Anterior cingulate cortex (tissue), 58 donors: ENCODE data around the gene BAIAP2.
"Not testable (repeated sequence)": the region's sequence is repeated elsewhere in the genome, so short reads cannot be mapped to it uniquely, and the experiment has no call there.

ENCODE experiments used
- DNase-seq, 58 donors: peaks; one replicate each; lab custom pipeline; 2025; lab: John Stamatoyannopoulos, UW

The BAIAP2 gene

DNA sequence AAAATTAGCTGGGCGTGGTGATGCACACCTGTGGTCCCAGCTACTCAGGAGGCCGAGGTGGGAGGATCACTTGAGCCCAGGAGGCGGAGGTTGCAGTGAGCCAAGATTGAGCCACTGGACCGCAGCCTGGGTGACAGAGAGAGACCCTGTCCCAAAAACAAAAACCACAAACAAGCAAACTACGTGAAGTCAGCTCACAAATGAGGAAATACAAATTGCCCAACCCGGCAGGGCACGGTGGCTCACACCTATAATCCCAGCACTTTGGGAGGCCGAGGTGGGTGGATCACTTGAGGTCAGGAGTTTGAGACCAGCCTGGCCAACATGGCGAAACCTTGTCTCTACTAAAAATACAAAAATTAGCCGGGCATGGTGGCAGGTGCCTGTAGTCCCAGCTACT lies 111.3 kb downstream of the BAIAP2 start:
- DNase-seq, result not testable (repeated sequence)

DNA sequence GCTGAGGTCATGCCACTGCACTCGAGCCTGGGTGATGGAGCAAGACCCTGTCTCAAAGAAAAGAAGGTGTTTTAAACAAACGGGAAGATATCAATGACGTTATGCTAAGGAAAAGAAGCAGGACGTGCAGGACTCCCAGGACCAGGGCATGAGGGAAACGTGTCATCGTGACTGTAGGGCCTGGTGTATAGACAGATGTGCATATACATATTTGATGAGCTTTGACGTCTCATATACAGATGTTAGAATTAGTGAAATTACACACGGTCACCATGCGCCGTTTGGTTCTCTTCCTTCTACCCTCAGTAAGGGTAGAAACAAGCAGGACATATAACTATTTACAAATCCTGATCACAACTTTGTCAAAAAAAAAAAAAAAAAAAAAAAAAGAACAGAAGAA lies 112.8 kb downstream of the BAIAP2 start:
- no peak for DNase-seq

DNA sequence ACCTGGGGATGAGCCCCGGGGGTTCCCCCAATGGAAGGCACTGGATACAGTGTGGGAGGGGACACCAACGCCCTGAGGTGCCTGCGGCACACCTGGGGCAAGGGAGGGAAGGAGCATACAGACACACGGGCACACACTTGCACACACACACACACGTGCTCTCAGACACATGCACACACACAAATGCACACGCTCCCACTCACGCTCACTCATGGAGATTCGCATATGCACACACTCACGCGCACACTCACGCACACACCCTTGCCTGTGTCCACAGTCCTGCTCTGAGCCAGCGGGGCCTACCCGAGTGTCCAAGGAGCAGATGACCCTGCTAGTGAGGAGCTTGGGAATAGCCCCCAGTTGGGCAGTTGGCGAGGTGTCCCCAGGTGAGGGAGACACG lies 113.6 kb downstream of the BAIAP2 start:
- DNase-seq, result no peak

DNA sequence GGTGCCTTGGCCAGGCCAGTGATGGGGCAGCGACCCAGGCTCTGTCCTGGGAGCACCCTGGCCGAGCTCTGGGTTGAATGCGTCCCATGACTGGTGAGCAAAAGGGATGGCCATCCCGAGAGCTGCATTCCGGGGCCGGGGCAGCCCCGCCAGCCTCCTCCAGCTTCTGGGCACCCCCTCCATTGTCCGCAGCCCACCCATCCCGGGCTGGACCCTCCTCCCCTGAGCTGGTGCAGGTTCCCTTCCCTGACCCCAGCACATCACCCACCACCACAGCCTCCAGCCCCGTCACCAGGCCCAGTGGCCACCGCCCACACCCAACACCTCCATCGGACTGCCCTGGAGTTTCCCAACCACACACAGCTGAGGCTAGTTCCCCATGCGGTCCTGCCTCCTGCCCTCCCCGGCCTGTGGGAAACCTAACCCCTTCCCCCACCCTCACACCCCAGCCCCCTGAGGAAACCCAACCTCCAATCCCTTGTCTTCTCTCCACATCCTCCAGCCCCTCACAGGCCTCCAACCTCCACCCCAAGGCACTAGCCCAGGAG lies 114.1 kb downstream of the BAIAP2 start:
- no peak for DNase-seq

DNA sequence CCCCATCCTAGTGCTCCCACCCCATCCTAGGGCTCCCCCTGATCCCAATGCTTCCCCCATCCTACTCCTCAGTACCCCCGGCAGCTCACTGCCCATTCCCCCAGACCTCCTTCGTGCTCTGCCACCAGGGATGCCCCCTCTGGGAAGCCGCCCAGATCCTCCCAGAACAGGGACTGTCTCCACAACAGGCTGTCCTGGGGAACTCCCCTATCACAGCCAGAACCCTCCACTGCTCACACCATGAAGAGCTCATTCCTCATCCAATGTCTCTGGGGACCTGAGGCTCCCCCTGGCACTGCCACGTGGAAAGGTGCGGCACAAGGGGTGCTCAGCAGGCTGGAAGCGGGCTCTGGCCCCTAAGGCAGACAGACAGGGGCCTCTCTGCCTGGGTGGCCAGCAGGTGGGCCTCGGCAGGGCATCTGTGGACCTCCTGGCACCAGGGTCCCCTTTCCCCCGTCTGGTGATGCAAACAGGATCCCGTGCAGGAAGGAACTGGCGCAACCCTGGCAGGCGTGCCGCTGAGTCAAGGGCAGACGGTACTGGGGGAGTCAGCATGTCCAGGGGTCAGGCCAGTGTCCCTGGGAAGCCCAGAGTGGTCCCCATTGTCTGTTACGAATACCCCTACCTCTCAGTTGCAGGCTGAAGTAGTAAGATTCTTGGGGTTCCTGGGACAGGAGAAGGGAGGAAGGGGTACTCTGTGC lies 115.6 kb downstream of the BAIAP2 start:
- DNase-seq, result no peak

DNA sequence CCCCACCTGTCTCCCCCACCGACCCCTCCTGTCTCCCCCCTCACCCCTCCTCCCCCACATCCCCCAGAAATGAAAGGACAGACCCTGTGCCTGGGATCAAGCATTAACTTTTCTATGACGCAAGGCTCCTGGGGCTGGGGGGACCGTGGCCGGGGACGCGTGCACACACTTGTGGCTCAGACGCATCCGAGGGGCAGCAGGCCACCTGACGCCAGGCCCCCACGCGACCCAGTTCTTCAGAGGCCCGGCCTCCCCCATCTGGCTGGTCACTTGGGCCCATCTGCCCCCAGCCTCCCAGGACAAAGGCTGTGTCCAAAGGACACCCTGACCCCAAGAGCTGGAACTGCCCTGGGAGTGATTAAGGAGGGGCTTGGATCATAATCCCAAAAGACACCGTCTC lies 116.3 kb downstream of the BAIAP2 start:
- DNase-seq, result no peak

DNA sequence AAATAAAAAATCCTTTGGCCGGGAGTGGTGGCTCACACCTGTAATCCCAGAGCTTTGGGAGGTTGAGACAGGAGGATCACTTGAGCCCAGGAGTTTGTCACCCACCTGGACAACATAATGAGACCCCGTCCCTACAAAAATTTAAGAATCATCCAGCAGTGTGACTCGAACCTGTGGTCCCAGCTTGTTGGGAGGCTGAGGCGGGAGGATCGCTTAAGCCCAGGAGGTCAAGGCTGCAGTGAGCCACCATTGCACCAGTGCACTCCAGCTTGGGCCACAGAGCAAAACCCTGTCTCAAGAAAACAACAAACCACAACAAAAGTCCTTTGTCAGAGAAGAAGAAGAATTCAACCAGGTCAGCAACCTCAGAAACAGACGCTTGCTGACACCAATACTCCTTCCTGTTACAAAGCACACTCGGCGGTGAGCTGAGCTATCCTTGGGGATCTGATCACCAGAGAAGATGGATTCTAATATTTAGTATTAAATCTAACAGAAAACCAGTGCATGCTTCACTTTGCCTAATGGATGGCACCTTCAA lies 117.4 kb downstream of the BAIAP2 start:
- no peak for DNase-seq

DNA sequence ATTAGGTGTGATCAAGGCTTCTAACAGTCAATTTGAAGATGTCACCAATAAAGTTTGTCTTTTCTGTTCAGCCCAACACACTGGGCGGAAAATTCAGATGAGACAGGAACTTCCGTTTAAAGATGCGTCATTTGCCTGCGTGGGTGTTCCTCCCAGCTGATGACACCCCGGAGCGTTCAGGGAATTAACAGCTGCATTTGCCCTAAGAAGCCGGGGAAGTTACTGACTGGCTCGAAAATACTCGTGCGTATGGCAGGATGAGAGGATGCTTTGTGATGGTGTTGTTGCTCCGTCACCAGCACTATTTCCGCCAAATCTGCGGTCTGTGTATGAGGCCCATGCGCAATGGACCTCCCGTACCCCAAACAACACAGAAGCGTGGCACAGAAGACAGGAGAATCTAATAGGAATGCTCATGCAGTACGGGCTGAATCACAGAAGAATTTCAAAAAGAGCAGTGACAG lies 118.4 kb downstream of the BAIAP2 start:
- DNase-seq, result peak in 49 of 58 donors; percentile 23 to 91 (median 66)

DNA sequence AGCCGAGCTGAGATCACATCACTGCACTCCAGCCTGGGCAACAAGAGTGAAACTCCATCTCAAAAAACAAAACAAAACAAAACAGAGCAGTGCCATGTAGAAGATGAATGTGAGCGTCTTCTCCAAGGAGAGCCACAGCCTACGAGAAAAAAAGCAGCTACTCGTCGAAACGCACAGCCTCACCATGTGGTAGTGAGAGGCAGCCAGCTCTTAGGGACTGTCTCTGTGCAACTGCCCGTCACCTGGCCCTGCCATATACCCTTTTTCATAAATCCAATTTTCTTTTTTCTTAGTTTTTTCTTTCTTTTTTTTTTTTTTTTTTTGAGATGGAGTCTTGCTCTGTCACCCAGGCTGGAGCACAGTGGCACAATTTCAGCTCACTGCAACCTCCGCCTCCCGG lies 119.1 kb downstream of the BAIAP2 start:
- peak in 1 of 58 donors; percentile 19 for DNase-seq

DNA sequence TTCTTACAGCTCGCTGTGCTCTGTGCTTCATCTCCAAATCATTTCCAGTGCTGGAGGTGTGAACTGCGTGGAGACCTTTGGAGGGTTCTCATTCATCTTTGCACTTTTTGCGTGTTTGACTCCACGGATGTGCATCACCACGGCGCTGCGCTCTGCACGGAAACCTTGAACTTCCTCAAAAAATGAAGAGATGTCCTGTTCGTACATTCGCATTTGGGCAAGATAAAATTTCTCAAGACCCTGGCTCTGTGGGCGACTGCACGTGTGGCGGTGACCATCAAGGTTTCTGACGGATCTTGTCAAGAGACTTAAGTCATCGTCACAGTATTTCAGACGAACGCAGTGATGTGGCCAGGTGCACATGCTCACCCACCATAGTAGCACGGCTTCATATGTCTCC lies 120.0 kb downstream of the BAIAP2 start:
- no peak for DNase-seq

DNA sequence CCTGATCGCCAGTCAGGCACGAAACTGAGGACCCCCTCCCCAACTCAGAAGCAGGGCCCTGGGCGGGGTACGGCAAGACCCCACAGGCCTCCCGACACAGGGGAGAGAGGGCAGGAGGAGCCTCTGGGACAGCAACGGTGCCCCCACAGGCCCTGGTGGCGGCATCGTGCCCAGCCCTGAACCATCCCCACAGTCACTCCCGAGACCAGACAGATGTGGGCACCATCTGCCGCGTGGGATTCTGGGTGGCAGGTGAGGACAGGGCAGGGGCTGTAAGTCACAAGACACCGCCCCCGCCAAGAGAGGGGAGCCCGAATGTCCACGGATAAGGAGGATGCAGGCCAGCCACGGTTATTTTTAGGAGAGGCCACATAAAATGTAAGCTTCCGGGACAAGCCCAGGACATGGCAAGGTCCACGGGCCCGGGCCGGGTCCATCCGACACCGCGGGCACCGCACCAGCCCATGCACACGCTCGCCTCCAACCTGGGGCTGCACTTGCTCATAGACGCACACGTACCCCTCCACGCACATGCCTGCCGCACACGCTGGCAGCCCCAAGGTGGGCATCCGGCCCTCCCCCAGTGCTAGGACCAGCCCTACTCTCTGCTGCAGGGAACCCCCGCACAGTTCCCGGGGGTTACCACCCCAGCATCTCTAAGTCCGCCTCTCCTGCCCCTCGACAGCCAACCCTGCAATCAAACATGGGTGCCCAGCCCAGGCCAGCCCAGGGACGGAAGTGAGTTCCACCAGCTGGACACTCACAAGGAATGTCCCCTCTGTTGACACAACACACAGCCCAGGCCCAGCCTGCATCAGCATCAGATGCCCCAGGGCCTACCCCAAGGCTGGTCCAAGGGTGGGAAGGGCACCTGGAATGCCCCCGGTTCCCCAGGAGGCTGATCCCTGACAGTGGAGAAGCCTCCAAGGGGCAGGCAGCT lies 122.2 kb downstream of the BAIAP2 start:
- no peak for DNase-seq

DNA sequence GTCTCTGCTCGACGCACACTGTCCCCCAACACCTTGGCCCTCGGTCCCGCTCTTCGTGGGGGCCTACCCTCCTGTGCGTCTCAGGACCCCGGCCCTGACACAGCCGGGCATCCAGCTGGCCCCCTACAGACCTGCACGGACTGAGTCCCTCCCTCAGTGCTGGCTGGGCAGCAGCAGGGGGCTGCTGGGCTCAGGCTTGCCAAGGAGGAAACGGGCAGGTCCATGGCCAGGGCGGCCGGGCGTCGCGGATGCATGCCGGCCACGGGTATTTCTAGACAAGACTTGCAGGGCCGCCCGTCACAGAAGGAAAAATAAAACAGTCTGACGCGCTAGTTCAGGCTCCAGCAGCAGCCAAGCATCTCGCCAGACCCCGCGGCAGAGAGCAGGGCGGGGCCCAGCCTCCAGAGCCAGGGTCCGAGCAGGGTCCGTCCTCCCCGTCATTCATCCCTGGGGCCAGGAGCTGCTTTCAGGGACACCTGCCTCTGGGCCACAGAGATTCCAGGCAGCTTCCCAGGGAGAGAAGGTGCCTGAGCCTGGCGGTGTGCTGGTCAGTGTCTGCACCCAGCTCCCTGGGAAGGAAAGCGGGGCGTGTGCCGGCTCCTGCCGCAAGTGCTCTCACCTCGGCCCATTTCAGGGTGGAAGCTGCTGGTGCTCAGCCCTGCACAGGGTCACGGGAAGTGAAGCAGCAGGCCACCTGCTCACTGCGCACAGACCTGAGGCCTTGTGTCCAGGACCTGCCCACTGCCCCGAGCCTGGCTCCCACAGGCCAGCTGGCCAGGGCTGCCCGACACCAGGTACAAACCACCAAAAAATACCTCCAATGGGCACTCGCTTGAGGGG lies 123.1 kb downstream of the BAIAP2 start:
- DNase-seq, result no peak

DNA sequence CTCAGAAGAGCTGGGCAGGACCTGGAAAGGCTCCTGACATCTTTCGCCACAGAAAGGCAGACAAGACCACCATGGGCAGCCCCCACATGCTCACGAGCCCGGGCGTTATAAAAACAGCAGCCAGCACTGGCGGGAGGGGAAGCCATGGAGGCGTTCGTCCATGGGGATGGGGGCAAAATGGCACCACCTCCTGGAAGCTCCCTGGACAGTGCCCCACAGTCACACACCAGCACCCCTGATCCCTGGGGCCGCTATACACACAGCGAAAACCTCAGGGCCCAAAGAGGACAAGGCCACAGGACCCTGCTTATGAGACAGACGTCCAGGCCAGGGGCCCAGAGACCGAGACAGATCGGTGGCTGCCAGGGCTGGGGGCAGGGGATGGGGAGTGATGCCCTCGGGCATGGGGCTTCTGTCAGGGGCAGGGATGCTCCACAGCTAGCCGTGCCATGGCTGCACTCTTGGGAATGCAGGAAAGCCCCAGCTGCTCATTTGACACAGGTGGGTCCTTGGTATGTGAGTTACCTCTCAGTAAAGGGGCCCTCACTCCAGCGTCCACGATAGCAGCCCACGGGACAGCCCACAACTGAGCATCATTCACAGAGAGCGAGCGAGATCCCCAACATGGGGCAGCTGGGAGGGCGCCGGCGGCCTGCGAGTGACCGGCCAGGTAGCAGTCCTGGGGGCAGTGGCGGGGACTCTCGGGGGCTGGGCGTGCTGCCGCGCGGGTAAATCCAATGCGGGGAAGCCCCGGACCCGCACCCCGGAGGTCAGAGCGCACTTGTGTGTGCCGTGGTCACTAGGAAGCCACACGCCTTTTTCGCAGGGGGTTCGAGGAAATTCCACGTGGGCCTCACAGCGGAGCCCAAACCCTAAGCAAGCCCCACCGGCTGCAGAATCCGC lies 124.0 kb downstream of the BAIAP2 start:
- no peak for DNase-seq

DNA sequence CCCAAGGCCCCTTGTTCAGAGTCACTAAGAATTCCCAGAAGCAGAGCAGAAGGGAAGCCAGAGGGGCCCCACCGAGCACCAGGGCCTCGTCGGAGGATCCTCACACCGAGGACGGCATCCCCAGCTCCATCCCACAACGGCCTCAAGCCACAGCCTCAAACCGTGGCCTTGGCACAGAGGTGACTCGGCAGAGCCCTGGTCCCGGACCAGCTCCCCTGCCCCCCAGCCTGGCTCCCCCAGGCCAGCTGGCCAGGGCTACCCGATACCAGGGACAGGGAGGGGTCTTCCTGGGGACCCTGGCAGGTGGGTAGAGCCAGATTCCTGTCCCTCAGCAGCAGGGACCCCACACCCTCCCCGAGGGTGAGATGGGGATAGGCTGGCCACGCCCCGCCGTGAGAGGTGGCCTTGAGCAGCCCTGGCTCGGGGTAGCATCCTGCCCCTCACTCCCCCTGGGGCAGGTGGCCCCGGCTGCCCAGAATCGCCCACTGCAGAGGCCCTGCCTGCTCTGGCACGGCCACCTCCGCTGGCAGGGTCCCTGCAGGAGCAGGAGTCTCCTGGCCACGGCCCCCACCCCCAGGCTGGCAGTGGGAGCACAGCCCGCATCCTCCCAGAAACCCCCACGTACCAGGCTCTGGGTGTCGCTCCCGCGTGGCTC lies 124.8 kb downstream of the BAIAP2 start:
- no peak for DNase-seq

DNA sequence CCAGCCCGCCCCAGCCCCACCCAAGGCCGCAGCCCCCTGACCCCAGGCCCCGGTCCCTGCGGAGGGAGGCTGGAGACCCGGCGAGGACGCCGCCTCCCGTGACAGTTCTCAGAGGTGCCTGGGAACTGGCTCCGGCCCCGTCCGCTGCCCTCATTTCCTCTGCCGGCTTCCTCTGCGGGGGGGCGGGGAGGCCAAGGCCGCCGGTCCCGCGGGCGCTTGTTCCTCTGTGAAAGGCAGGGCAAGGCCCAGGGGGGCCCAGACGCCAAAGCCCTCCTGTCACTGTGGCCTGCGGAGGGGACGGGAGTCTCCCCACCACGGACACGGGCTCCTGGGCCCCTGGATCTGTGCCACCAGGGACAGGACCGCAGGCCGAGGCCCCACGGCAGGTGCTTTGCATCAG lies 125.4 kb downstream of the BAIAP2 start:
- peak in 20 of 58 donors; percentile 10 to 52 (median 26) for DNase-seq

DNA sequence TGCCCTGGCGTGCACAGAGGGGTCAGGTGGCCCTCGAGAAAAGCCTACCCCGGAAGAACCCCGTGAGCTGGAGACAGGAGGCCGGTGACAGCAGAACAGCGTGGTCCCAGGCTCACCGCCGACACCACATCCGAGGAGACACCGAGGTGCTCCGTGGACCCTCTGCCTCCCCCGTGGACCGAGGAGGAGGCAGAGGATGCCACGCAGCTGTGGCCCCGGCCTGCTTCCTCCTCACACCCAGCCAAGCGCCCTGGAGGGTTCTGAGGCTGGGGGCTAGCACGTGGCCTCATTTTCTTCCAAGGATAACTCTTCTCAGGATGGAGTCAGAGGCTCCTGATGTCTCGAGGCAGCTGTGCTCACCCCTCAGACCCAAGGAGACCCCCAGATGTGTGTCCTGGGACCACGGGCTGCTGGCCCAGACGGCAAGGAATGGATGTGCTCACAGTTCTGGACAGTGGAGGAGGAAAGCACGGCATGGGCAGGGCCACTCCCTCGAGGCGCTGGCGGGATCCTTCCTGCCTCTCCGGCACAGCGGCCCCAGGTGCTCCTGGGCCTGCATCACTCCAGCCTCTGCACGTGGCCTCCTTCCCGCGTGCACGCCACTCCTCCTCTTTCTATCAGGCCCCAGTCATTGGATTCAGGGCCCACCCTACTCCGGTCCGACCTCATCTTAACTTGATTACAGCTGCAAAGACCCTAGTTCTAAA lies 125.9 kb downstream of the BAIAP2 start:
- DNase-seq, result no peak

DNA sequence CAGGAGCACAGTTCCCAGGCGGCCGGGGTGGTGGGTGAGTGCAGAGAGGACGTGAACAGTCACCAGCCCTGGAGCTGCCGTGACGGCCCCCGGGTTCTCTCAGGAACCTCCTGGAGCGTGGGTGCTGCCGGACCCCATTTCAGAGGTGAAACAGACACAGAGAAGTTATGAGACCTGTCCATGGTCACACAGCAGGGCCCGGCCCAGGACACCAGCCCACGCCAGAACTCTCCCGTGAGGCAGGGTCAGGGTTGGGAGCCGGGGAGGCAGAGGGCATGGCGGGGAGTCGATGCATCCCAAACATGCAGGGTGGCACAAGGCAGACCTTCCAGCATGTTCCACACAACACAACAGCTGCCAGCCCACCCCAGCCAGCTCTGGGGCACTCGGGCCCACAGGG lies 126.6 kb downstream of the BAIAP2 start:
- DNase-seq, result no peak

DNA sequence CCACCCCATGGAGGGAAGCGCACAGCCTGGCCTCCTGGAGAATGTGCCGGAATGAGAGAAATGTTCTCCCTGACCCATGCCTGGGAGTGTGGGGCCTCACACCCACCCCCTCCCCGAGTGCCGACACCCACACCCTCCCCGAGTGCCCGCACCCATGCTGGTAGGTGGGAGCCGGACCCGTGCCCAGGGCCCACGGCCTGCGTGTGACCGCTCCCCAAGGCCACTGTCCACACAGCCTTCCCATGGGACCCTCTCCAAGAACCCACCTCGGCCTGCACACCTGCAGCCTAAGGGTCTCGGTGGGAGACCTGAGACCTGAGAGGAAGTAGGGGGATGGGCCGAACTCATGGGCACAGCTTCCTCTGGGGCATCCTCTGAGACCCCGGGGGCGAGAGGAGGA lies 127.0 kb downstream of the BAIAP2 start:
- DNase-seq, result no peak
